Neuronal stem cell (in vitro differentiated cells): ENCODE measurements around the gene KCNAB3. TPM values are rescaled to one million over a fixed set of nuclear protein-coding genes. Genes with fewer than 3 reads are reported as not detected.

Experiments used
- DNase-seq: peaks from one replicate; pipeline ENCODE4 v3.0.0-alpha.2; 2013; ENCODE audit warnings: low spot score
- H2AFZ ChIP-seq: one replicate; pipeline ENCODE4 v1.6.1; 2013; ENCODE audit warnings: mild to moderate bottlenecking, low read length, inconsistent platforms
- H2AK5ac ChIP-seq: 2 replicates; pipeline ENCODE4 v1.6.1; 2013; ENCODE audit warnings: low read depth, mild to moderate bottlenecking, inconsistent platforms, low read length, moderate library complexity, mixed read lengths
- H2BK120ac ChIP-seq: 2 replicates; pipeline ENCODE4 v1.6.1; 2013; ENCODE audit warnings: low read depth, mild to moderate bottlenecking, inconsistent platforms, low read length, moderate library complexity, mixed read lengths
- H2BK12ac ChIP-seq: one replicate; pipeline ENCODE4 v1.6.1; 2013; ENCODE audit warnings: low read length, inconsistent platforms
- H2BK15ac ChIP-seq: 2 replicates; pipeline ENCODE4 v1.6.1; 2013; ENCODE audit warnings: mild to moderate bottlenecking, low read length, inconsistent platforms, mixed read lengths
- H2BK5ac ChIP-seq: one replicate; pipeline ENCODE4 v1.6.1; 2013; ENCODE audit warnings: inconsistent platforms, mild to moderate bottlenecking, low read length, moderate library complexity
- H3K14ac ChIP-seq: one replicate; pipeline ENCODE4 v1.6.1; 2013; ENCODE audit warnings: low read length, inconsistent platforms
- H3K18ac ChIP-seq: 2 replicates; pipeline ENCODE4 v1.6.1; 2013; ENCODE audit warnings: low read length, inconsistent platforms
- H3K23ac ChIP-seq: 2 replicates; pipeline ENCODE4 v1.6.1; 2013; ENCODE audit warnings: low read depth, mild to moderate bottlenecking, mixed read lengths, low read length, inconsistent platforms; ENCODE audit not compliant: poor library complexity
- H3K27ac ChIP-seq: replicated peaks from 3 replicates; pipeline ENCODE4 v1.5.1; 2013; ENCODE audit warnings: low read length, inconsistent platforms
- H3K27me3 ChIP-seq, 3 experiments: 2 replicates each; pipeline ENCODE4 v1.6.1; 2013; ENCODE audit warnings: low read length in 3 of 3, mild to moderate bottlenecking in 2 of 3, inconsistent platforms in 1 of 3, low read depth in 1 of 3, mixed read lengths in 1 of 3, moderate library complexity in 1 of 3; ENCODE audit not compliant: control insufficient read depth in 3 of 3, insufficient read depth in 3 of 3
- H3K36me3 ChIP-seq, 2 donors: replicated peaks in 1 of 2; 2 replicates each; pipeline ENCODE4 v1.6.1; 2013; ENCODE audit warnings: low read length in 2 of 2; ENCODE audit not compliant: control insufficient read depth in 2 of 2, insufficient read depth in 2 of 2
- H3K4ac ChIP-seq: 2 replicates; pipeline ENCODE4 v1.6.1; 2013; ENCODE audit warnings: inconsistent platforms, mild to moderate bottlenecking, low read length, moderate library complexity
- H3K4me1 ChIP-seq, 2 donors: 1 replicate in 1 of 2; 2 replicates in 1 of 2; pipeline ENCODE4 v1.6.1; 2013; ENCODE audit warnings: low read length in 2 of 2, low read depth in 1 of 2; ENCODE audit not compliant: control insufficient read depth in 2 of 2, insufficient read depth in 1 of 2
- H3K4me2 ChIP-seq: one replicate; pipeline ENCODE4 v1.6.1; 2013; ENCODE audit warnings: mild to moderate bottlenecking, low read length, inconsistent platforms; ENCODE audit not compliant: insufficient read depth, poor library complexity, severe bottlenecking
- H3K4me3 ChIP-seq, 2 donors: 2 replicates each; pipeline ENCODE4 v1.5.1; 2013; ENCODE audit warnings: low read length in 2 of 2, mild to moderate bottlenecking in 2 of 2, inconsistent platforms in 1 of 2, moderate library complexity in 1 of 2
- H3K79me1 ChIP-seq: one replicate; pipeline ENCODE4 v1.6.1; 2013; ENCODE audit warnings: low read depth, mild to moderate bottlenecking, inconsistent platforms, low read length, moderate library complexity
- H3K9ac ChIP-seq: one replicate; pipeline ENCODE4 v1.6.1; 2013; ENCODE audit warnings: mild to moderate bottlenecking, low read depth, low read length, inconsistent platforms; ENCODE audit not compliant: poor library complexity
- H3K9me3 ChIP-seq, 2 donors: replicated peaks in 1 of 2; 2 replicates each; pipeline versions ENCODE3 to v1.6.1; 2013; ENCODE audit warnings: low read length in 2 of 2, mild to moderate bottlenecking in 2 of 2, inconsistent platforms in 1 of 2, low read depth in 1 of 2, mixed read lengths in 1 of 2, moderate library complexity in 1 of 2; ENCODE audit not compliant: control insufficient read depth in 2 of 2, insufficient read depth in 1 of 2
- H4K8ac ChIP-seq: one replicate; pipeline ENCODE4 v1.6.1; 2013; ENCODE audit warnings: low read depth, mild to moderate bottlenecking, inconsistent platforms, low read length, moderate library complexity
- H4K91ac ChIP-seq: one replicate; pipeline ENCODE4 v1.6.1; 2013; ENCODE audit warnings: low read length, low read depth, mild to moderate bottlenecking, inconsistent platforms; ENCODE audit not compliant: poor library complexity
- WGBS, 2 donors: extraction: QIAGEN DNeasy Blood & Tissue Kit; methylation state at CpG; one replicate each; pipeline ENCODE4 v1.1.7; 2013; ENCODE audit warnings: missing lambda C conversion rate in 2 of 2, mixed read lengths in 1 of 2; ENCODE audit not compliant: insufficient read length in 2 of 2, insufficient replicate concordance in 1 of 2; ENCODE audit errors: extremely low coverage in 2 of 2; 5-methylcytosine and 5-hydroxymethylcytosine counted together
- polyA plus RNA-seq, 2 experiments: library from polyadenylated mRNA; stranded (reverse); fragments of 200-250 nt; gene quantifications; one replicate each; pipeline ENCODE4 v1.2.3, GENCODE V29; 2013

KCNAB3 gene
- polyA plus RNA-seq (2013, experiment 1 of 2), result 14.9 TPM
- polyA plus RNA-seq (2013, experiment 2 of 2), result 15.4 TPM

- peak; percentile 69 for DNase-seq
- no peaks in the 10 kb centered on the region for H3K9me3 ChIP-seq
- no CpG with 5 or more reads among the region's 67 CpGs for WGBS, 2 donors
- H3K4ac ChIP-seq, result no peak within 1 kb of the TSS
- peak within 1 kb of the TSS; percentile 25 for H3K23ac ChIP-seq
- H4K91ac ChIP-seq, result no peak within 1 kb of the TSS
- peaks cover 0 to 10% of the 10 kb centered on the region in 2 donors for H3K36me3 ChIP-seq
- H4K8ac ChIP-seq, result no peak within 1 kb of the TSS
- no peak within 1 kb of the TSS for H2BK12ac ChIP-seq
- H3K27me3 ChIP-seq, result peaks cover 0 to 18% (median 0%) of the 10 kb centered on the region in 3 experiments
- H2BK5ac ChIP-seq, result no peak within 1 kb of the TSS
- peaks cover 13 to 15% of the 10 kb centered on the region in 2 donors for H3K4me1 ChIP-seq
- peak within 1 kb of the TSS; percentile 78 for H3K4me2 ChIP-seq
- peaks cover 2% of the 10 kb centered on the region for H3K79me1 ChIP-seq
- H3K18ac ChIP-seq, result peak within 1 kb of the TSS; percentile 84
- H2AK5ac ChIP-seq, result peak within 1 kb of the TSS; percentile 41
- no peak within 1 kb of the TSS for H3K14ac ChIP-seq
- H3K4me3 ChIP-seq, result peak within 1 kb of the TSS; percentile 78 to 90
- H3K27ac ChIP-seq, result no peak within 1 kb of the TSS
- no peak within 1 kb of the TSS for H2AFZ ChIP-seq
- H2BK15ac ChIP-seq, result no peak within 1 kb of the TSS
- H2BK120ac ChIP-seq, result no peak within 1 kb of the TSS
- peak within 1 kb of the TSS; percentile 38 for H3K9ac ChIP-seq
Measured at GRCh38 chr17:7929158-7930023, at the start of gene KCNAB3. TSS of gene KCNAB3 (minus strand) at chr17:7929856. CDS start at chr17:7929435, 421 bp downstream.

- H3K4me1 ChIP-seq, result no peaks in the 10 kb centered on the region
- no peaks in the 10 kb centered on the region for H3K36me3 ChIP-seq
Measured at GRCh38 chr17:7977805-7978204, 48.1 kb upstream of the KCNAB3 start.

GRCh38 chr17:7977039-7977438 lies 47.4 kb upstream of the KCNAB3 start:
- no peak overlapping the region for H2AK5ac ChIP-seq
- no CpG with 5 or more reads among the region's 4 CpGs for WGBS, 2 donors

More at GRCh38 chr17:7977805-7978204, 48.1 kb upstream of the KCNAB3 start:
- Histone ChIP-seq H3K18ac (no peak overlapping the region), H2BK120ac (no peak overlapping the region), H3K14ac (no peak overlapping the region), H4K91ac (no peak overlapping the region), H2BK12ac (no peak overlapping the region), H2BK5ac (no peak overlapping the region), H2AFZ (no peak overlapping the region), H4K8ac (no peak overlapping the region), H3K9me3 (peaks cover 0 to 13% of the 10 kb centered on the region in 2 donors), H2AK5ac (no peak overlapping the region), H3K4ac (no peak overlapping the region), H3K4me2 (no peak overlapping the region), H3K4me3 (no peak overlapping the region), H3K27ac (no peak overlapping the region), H2BK15ac (no peak overlapping the region), H3K9ac (no peak overlapping the region), H3K27me3 (no peaks in the 10 kb centered on the region), H3K23ac (no peak overlapping the region), H3K79me1 (no peaks in the 10 kb centered on the region)
- DNase-seq, result no peak
- WGBS, 2 donors, result no CpG with 5 or more reads among the region's 5 CpGs

DNA sequence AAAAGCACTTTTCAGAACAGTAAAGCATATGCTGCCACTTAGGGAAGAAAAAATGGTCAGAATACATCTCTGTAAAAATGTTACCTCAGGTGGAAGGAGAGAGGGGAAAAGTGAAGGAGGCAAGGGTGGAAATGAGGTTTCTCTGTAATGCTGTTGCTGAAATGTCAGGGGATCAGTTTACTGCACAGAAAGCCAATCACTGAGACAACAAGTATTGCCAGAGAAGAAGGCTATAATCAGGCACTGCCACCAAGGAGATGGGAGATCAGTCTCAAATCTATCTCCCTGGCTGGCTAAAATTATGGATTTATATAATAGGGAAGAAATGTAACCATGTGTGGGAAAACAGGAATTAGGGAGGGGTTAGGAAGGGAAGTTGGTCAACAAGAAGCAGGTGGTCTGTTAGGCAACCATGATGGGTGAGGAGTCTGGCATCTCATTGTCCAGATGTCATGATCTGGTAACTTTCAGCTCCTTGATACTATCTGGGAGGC lies 45.0 kb upstream of the KCNAB3 start:
- no peak overlapping the region for H3K9ac ChIP-seq
- H3K4me2 ChIP-seq, result no peak overlapping the region
- H2BK120ac ChIP-seq, result no peak overlapping the region
- no peaks in the 10 kb centered on the region for H3K4me1 ChIP-seq
- no peak overlapping the region for H3K4ac ChIP-seq
- peaks cover 0 to 13% of the 10 kb centered on the region in 2 donors for H3K9me3 ChIP-seq
- no peak overlapping the region for H3K4me3 ChIP-seq
- no peak overlapping the region for H2BK5ac ChIP-seq
- no peak overlapping the region for H3K14ac ChIP-seq
- H3K27ac ChIP-seq, result no peak overlapping the region
- H4K8ac ChIP-seq, result no peak overlapping the region
- no peaks in the 10 kb centered on the region for H3K79me1 ChIP-seq
- H3K18ac ChIP-seq, result no peak overlapping the region
- no peaks in the 10 kb centered on the region for H3K36me3 ChIP-seq
- H2AK5ac ChIP-seq, result no peak overlapping the region
- no peak overlapping the region for H4K91ac ChIP-seq
- no peak overlapping the region for H2AFZ ChIP-seq
- H3K27me3 ChIP-seq, result peaks cover 0 to 2% (median 0%) of the 10 kb centered on the region in 3 experiments
- no peak overlapping the region for H2BK15ac ChIP-seq
- DNase-seq, result no peak
- no peak overlapping the region for H3K23ac ChIP-seq
- H2BK12ac ChIP-seq, result no peak overlapping the region

More at GRCh38 chr17:7977039-7977438, 47.4 kb upstream of the KCNAB3 start:
- no peak overlapping the region for H4K91ac ChIP-seq
- H3K4me2 ChIP-seq, result no peak overlapping the region
- no peak overlapping the region for H3K4ac ChIP-seq
- no peak overlapping the region for H3K23ac ChIP-seq
- H3K9me3 ChIP-seq, result peaks cover 0 to 13% of the 10 kb centered on the region in 2 donors
- no peak overlapping the region for H4K8ac ChIP-seq
- H3K14ac ChIP-seq, result no peak overlapping the region
- H3K18ac ChIP-seq, result no peak overlapping the region
- no peak overlapping the region for H2BK5ac ChIP-seq
- DNase-seq, result no peak
- no peaks in the 10 kb centered on the region for H3K27me3 ChIP-seq
- no peak overlapping the region for H3K9ac ChIP-seq
- no peak overlapping the region for H2AFZ ChIP-seq
- H2BK15ac ChIP-seq, result no peak overlapping the region
- no peak overlapping the region for H3K27ac ChIP-seq
- H3K4me3 ChIP-seq, result no peak overlapping the region
- H3K4me1 ChIP-seq, result no peaks in the 10 kb centered on the region
- no peaks in the 10 kb centered on the region for H3K36me3 ChIP-seq
- H2BK120ac ChIP-seq, result no peak overlapping the region
- no peaks in the 10 kb centered on the region for H3K79me1 ChIP-seq
- H2BK12ac ChIP-seq, result no peak overlapping the region
